B cell (primary cell): Measurements from ENCODE around the gene CHTF18.

Source experiments
- EZH2 ChIP-seq: IDR thresholded peaks from 2 replicates; pipeline ENCODE4 v1.6.1; 2012; ENCODE audit warnings: borderline replicate concordance, low read depth, mild to moderate bottlenecking, moderate library complexity, low read length; ENCODE audit not compliant: insufficient read depth, poor library complexity, severe bottlenecking
- TF ChIP-seq, protein P1 (sequence below): fragments of 200-600 bp; IDR thresholded peaks from one replicate; pipeline ENCODE4 v1.8.0; 2022; ENCODE audit warnings: antibody characterized with exemption, mild to moderate bottlenecking

DNA sequence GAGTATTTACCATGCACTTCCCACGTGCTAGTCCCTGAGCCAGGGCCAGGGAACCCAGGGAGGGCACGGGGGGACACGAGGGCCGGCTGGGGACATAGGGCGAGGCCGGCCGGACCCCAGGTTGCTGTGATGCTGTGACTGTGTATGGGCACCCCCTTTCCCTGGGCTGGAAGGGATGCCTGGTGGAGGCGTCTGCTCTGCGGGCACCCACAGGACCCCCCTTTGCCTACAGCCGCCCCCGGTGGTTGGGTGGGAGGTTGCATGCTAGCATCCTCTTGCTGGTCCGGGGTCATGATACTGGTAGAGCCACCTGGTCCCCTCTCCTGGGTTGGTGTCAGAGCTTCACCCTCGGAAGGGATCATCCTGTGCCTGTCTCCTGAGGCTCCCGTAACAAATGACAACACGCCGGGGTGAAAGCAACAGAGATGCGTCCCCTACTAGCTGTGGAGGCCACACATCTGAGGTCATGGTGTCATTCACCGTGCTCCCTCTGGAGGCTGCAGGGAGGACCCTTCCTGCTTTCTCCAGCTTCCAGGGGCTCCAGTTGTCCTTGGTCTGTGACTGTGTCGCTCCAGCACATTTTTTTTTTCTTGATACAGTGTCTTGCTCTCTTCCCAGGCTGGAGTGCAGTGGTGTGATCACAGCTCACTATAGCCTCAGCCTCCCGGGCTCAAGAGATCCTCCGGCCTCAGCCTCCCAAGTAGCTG lies 44.5 kb upstream of the CHTF18 start:
- TF ChIP-seq, protein P1, sequence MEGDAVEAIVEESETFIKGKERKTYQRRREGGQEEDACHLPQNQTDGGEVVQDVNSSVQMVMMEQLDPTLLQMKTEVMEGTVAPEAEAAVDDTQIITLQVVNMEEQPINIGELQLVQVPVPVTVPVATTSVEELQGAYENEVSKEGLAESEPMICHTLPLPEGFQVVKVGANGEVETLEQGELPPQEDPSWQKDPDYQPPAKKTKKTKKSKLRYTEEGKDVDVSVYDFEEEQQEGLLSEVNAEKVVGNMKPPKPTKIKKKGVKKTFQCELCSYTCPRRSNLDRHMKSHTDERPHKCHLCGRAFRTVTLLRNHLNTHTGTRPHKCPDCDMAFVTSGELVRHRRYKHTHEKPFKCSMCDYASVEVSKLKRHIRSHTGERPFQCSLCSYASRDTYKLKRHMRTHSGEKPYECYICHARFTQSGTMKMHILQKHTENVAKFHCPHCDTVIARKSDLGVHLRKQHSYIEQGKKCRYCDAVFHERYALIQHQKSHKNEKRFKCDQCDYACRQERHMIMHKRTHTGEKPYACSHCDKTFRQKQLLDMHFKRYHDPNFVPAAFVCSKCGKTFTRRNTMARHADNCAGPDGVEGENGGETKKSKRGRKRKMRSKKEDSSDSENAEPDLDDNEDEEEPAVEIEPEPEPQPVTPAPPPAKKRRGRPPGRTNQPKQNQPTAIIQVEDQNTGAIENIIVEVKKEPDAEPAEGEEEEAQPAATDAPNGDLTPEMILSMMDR, result peak; percentile 39
- no peak for TF ChIP-seq EZH2
